Muscle of back (tissue), 11 donors: Measurements from ENCODE around the gene CROCC2. TPM values are rescaled to one million over a fixed set of nuclear protein-coding genes. Genes with fewer than 3 reads are reported as not detected.

ENCODE experiments used
- DNase-seq, 3 donors: peaks; one replicate each; pipeline versions ENCODE4 v3.0.0 to v3.0.0-alpha.2; 2013
- polyA plus RNA-seq, 10 donors: library from polyadenylated mRNA; unstranded; fragments of 120-200 nt; gene quantifications; one replicate each; pipeline ENCODE4 v1.2.1, GENCODE V29; 2013; ENCODE audit not compliant: insufficient read length in 10 of 10

The CROCC2 gene
- polyA plus RNA-seq, 10 donors, result 0.11 to 1.2 (median 0.24) TPM; not detected in 1

DNA sequence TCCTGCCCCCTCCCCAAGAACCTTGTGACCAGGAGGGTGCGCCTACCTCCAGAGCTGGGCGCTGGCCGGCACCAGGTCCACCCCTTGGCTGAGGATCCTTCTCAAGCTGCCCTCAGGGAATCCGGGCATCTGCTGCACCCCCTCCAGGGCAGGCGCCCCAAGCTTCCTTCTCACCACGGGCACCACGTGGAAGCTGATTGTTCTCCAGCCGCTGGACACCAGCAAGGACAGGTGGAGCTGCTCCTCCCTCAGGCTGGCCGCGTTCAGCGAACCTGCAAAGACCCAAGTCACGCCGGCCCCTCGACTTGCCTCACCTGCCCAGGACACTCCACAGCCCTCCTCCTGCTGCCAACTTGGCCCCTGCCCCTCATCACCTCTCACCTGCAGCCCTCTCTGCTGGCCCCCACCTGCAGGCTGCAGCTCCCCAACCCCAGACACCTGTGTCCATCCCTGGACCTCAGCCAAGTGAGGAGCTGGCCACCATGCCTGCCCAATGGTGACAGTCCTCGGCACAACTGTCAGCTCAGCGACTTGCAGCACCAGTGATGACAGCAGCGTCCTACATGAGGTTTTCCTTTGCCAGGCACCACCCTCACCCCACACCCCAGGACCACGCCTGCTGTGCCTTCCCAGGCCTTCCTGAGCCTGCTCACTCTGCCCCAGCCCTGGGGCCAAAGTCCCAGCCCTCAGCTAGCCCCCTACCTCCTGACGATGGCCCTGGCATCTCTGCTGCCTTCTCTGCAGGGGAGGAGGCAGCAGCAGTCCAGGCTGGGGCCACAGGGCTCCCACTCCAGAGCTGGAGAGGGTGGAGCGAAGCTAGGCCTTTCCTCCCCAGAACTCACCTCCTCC lies 14.4 kb upstream of the CROCC2 start:
- DNase-seq, result no peak

DNA sequence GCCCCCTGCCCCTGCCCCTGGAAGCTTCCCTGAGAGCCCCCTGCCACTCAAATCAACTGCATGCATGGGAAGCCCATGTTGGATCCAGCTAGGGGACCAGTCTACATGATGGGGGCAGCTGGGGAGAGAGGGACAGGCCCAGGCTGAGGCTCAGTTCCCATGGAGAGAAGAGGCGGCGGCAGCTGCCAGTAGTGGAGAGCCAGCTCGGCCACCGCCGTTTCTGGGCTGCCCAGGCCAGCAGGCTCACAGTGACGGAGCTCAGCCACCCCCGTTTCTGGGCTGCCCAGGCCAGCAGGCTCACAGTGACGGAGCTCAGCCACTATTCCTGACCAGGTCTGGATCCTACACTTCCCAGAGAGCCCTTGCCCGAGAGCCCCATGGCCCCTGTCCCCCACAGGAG lies 13.8 kb upstream of the CROCC2 start:
- DNase-seq, result no peak

DNA sequence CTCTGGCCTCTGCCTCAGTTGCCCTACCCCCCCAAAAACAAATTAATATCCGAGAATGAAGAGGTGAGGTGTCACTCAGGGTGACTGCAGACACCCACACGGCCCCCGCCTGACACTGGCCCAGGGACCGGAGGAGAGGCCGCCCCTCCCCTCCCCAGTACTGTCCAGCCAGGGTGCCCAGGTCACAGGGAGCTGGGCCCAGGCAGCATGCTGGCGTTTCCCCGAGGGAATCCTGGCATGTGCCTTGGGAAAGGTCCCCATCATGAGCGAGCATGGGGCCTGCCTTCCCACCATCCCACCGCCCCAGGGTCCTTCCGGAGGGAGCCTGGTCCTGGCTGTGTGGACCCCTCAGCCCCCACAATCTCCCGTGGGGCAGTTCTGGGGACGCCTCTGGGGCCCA lies 13.2 kb upstream of the CROCC2 start:
- no peak for DNase-seq

DNA sequence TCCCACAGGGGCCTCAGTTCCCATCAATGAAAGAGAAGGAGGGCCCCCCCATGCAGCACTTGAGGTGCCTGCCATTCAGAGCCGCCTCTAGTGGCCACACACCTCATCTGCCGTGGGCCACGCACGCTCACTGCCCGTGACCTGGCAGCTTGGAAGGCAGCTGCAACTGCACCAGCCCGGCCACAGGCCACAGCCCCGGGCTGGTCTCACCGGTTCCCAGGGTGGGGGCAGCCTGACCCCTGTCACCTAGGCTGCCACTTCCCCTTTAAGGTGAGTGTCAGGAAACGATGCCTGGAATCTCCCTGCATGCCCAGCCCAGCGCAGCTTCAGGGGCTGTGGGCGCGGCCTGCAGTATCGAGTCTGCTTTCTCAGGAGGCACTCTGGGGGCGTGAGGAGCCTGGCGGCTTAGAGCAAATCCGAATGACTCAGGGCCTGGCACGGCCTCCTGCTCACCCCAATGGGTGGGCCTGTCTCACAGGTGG lies 12.7 kb upstream of the CROCC2 start:
- no peak for DNase-seq

DNA sequence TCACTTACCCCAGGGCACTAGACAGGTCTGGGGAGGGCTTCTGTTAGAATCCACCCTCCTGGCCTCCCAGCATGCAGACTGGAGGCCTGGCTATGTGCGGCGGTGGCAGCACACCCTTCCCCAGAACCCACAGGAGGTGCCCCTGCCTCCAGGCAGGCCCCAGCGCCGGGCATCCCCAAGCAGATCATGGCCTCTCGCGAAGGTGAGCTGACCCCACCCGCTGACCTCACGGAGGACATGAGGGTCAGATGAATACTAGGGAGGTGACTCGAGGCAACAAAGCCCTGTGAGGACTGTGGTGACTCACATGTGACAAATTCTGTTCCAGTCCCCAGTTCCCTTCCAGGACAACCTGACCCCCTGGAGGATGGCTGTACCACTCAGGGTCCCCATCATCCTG lies 12.1 kb upstream of the CROCC2 start:
- no peak for DNase-seq

DNA sequence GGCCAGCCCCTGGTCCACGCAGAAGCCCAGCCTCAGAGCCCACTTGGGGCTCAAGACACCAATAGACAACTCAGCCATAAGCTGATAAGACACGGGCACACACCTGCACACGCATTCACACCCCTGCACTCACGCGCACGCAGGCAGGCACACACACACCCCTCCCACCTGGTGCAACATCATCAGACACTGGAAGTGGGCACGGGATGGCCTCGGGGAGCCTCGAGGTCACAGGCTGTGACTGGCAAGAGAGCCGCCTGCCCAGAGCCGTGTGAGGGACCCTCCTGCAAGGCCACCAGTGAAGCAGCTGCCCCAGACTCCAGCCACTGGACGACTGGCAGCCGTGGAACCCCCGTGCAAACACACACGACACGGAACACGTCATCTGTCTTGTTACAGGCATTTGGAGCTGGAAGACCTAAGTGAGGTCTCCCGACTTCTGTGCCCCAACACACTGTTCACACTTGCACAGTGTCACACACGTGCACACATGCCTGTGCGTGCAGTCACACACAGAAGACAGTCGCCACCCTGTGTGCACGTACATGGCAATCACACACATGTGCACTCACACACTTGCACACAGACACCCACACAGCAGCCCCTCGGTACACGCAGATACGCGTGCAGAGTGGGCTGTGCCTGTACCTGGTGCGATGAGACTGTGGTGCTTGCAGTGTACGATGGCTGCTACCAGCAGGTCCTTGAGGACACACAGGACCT lies 11.1 kb upstream of the CROCC2 start:
- DNase-seq, result no peak

DNA sequence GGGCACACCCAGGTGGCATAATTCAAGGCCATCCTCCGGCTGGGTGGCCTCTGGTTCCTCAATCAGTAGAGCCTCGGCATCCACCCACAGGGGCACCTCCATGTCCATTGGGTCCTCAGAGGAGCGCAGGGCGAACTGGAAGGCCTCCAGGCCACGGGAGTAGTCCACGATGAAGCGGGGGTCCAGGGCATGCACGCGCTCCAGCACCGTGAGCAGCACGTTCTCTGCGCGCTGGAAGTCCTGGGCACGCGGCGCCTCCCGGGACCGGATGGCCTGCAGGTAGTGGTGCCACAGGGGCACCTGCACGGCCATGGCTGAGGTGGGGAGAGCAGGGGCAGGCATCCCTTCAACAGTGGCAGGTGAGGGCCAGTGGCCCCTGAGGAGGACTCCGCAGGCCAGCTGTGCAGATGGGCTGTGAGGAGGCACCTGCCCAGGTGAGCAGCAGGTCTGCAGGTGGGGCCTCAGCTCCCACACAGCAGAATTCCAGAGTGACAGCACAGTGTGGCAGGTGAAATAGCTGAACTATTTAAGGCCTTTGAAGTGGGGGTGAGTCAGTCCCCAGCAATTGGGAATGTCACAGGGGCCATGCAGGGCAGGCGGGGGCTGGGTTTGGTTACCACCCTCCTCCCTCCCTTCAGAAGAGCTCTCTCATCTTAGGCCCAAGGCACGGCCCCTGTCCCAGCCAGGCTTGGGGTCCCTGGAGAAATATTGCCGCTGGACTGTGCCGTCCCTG lies 10.3 kb upstream of the CROCC2 start, which contains the start of gene MAB21L4:
TSS of gene MAB21L4 (minus strand) at position 501 of the 733 bp plus-strand sequence. CDS start at position 342, 159 bp downstream.
- DNase-seq, result no peak

DNA sequence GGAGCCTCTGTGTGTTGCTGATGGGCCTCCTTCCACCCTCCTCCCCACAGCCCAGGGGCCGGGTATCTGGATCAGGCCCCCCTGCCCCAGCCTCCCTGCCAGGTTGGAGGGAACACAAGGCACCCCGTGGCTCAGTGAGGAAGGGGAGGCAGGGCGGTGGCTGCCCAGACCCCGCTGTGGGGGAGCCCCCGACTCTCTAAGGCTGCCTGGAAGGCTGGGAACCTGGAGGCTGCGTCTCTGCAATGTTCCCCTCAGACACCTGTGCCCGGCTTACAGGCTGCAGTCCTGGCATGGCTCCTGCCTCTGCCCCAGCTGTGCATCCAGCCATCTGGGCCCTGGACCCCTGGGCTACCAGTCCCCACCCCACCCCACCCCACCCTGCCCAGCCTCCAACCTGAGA lies 9.7 kb upstream of the CROCC2 start:
- DNase-seq, result no peak

DNA sequence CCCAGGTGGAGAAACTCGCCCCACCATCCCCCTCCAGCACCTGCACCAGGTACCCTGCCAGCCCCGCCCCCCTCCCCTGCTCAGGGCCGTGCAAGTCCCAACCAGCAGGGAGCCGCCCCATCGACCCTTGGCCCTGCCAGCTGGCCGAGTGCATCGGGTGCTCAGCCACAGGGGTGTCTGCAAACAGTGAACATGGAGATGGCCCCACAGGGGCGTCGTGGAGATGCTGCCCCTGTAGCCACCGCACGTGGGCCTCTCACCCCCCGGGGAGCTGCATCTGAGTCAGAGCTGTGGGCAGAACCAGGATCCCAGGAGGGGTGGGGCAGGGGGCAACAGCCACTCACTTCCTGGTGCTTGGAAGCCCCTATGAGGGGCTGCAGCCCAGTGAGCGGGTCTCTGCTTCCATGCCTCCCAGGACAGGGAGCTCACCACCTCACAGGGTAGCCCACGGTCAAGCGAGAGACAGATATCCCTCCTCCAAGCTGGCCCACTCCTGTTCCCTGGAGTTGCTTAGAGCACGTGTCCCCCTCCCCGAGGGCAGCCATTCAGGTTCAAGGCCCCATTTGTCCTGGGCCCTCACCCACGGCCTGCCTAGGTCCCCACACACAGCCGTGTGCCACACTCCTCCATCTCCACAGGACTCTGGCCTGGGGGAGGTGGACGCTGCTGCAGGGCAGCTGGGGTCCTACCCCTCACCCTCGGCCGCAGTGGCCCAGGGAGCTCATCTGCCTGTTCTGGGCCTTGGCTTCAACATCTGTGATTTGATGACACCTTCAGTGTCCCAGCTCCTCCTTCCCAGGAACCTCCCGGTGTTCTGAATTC lies 9.1 kb upstream of the CROCC2 start:
- DNase-seq, result no peak

- DNase-seq, result peak in 1 of 3 donors; percentile 70
These were observed 7.9 kb upstream of the CROCC2 start for GRCh38 chr2:240898108-240898730.

- DNase-seq, result no peak
These were observed 7.2 kb upstream of the CROCC2 start for GRCh38 chr2:240898731-240899467.

DNA sequence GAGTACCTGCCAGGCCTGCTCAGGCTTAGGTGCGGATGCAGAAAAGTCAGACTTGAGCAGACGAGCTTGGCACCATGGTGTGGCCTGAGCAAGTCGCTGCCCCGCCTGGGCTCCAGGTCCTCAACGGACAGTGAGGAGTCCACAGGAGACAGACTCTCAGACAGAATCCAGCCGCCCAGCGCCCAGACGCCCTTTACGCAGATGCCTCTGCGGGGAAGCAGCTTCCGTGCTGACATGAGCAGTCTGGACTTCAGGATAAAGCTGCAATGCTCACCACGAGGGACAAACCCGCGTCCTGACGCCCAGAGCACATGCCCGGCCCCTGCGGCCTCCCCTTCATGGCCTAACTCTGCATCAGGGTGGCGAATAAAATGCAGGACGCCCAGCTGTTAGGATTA lies 6.7 kb upstream of the CROCC2 start:
- no peak for DNase-seq

- no peak for DNase-seq
These were observed 5.8 kb upstream of the CROCC2 start for GRCh38 chr2:240900141-240900860.

- no peak for DNase-seq
These were observed 4.0 kb upstream of the CROCC2 start for GRCh38 chr2:240901986-240902614.

DNA sequence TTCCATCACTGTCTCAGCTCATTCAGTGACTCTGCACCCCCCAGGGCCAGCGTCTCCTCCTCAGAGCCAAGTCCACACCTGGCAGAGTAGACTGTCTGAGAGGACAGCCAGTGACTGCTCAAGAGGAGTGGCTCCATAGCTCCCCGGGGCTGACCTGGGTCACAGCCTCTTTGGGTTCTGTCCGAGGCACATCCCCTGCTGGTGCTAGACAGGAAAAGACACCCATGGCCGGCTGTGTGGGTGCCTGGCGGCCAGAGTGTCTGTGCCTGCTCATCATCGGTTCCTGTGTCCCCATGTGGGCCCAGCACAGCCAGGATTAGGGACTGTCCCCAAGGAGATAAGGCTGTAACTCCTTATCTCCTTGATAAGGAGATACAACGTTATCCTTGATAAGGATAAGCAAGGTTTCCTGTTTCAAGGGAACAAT lies 3.5 kb upstream of the CROCC2 start:
- DNase-seq, result no peak

DNA sequence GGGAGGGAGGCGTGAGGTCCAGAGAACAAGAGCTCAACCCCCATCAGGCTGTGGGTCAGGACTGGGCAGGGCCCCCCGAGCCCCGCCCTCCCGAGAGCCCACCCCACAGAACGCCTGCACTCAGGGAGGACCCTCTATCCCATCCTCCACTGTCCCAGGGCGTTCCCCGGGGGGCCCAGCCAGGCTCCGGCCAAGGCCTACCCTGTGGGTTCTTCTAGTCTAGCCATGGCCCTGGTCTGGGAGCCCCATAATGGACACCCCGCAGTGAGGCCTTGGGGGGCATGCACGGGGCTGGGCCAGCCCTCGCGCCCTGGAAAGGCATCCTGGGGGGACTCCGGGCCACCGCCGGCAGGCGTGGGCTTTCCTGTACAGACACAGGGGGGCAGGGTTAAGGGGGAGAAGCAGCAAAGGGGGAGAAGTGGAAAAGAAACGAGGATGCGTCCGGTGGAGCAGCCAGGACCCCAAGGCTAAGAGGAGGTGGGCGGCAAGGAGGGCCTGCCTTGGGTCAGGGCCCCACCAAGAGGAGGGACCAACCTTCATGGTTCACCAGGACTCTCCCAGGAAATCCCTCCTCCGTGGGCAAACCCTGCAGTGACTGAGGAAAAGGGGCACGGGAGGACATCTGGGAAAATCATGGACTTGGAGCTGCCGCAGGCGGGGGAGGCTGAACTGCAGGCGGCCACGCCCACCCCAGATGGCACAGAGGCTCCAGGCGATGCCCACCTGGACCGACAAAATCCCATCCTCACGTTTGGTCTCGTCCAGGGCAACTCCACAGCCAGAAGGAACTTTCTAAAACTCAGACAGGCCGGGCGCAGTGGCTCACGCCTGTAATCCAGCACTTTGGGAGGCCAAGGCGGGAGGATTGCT lies 2.7 kb upstream of the CROCC2 start:
- DNase-seq, result no peak

DNA sequence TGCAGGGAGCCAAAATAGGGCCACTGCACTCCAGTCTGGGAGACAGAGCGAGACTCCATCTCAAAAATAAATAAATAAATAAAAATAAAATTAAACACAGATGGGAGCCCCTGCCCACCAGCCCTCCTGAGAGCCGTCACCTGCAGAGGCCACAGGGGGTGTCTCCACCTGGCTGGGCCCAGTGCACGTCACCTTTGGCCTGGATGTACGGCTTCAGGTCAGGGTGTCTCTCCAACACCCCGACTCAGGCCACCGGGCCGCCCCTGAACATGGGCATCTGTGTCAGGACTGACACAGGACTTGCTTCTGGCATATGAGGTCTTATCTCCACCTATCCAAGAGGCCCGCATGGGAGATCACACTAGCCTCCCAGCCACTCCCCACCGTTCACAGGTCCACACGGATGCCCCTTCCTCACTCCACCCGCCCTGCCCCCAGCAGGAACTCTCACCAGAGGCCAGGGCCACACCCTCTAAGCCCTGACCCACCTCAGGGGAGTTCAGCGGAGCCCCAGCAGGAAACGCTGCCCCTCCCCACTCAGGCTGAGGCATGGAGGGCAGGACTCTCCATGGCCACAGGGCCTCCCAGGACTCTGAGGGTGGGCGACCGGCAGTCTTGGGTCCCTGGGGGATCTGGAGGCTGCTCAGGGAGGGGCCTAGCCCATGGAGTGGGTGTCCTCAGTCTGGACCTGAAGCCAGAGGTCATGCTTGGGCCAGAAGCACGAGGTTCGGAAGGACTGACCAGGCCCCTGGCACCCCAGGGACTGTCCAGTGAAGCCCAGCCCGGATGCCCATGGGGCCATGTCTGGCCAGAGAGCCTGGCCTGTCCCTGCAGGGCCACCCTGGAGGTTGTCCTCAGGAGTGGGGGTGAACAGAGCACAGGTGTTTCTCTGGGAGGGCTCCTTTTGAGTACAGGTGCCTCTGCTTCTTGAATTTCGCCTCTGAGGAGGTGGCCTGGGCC lies 1.6 kb upstream of the CROCC2 start:
- DNase-seq, result no peak
